ENCODE measurements around the gene PPARGC1A. TPM values are rescaled to one million over a fixed set of nuclear protein-coding genes. Genes with fewer than 3 reads are reported as not detected.

The PPARGC1A gene
- total RNA-seq, 6 donors from 2014 or later: 4.6 to 16.8 (median 11.8) TPM

- H3K4me3 ChIP-seq: no peak overlapping the region
- H3K4me1 ChIP-seq: peaks cover 0 to 4% (median 0%) of the 10 kb centered on the region in 4 donors
- no peaks in the 10 kb centered on the region for H3K9me3 ChIP-seq
- ATAC-seq (ENCODE audit: low FRiP score in 2 of 2) (peak; percentile 71 to 74), DNase-seq (no peak)
- TF ChIP-seq, protein P1, sequence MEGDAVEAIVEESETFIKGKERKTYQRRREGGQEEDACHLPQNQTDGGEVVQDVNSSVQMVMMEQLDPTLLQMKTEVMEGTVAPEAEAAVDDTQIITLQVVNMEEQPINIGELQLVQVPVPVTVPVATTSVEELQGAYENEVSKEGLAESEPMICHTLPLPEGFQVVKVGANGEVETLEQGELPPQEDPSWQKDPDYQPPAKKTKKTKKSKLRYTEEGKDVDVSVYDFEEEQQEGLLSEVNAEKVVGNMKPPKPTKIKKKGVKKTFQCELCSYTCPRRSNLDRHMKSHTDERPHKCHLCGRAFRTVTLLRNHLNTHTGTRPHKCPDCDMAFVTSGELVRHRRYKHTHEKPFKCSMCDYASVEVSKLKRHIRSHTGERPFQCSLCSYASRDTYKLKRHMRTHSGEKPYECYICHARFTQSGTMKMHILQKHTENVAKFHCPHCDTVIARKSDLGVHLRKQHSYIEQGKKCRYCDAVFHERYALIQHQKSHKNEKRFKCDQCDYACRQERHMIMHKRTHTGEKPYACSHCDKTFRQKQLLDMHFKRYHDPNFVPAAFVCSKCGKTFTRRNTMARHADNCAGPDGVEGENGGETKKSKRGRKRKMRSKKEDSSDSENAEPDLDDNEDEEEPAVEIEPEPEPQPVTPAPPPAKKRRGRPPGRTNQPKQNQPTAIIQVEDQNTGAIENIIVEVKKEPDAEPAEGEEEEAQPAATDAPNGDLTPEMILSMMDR (IDR thresholded peaks at IDR 0.05): no peak
- TF ChIP-seq POLR2A (IDR thresholded peaks at IDR 0.05): no peak
- peak in 1 of 4 donors; percentile 60 for TF ChIP-seq EP300 (IDR thresholded peaks at IDR 0.05)
- TF ChIP-seq POLR2AphosphoS5 (IDR thresholded peaks at IDR 0.05): no peak
- 47 to 55% methylated on average over 1 of the region's 1 CpG for WGBS, 2 donors
- H3K27ac ChIP-seq: no peak overlapping the region
- no peaks in the 10 kb centered on the region for H3K36me3 ChIP-seq
- H3K27me3 ChIP-seq: no peaks in the 10 kb centered on the region
Observed at GRCh38 chr4:23819041-23819511, 70.8 kb downstream of the PPARGC1A start.

DNA sequence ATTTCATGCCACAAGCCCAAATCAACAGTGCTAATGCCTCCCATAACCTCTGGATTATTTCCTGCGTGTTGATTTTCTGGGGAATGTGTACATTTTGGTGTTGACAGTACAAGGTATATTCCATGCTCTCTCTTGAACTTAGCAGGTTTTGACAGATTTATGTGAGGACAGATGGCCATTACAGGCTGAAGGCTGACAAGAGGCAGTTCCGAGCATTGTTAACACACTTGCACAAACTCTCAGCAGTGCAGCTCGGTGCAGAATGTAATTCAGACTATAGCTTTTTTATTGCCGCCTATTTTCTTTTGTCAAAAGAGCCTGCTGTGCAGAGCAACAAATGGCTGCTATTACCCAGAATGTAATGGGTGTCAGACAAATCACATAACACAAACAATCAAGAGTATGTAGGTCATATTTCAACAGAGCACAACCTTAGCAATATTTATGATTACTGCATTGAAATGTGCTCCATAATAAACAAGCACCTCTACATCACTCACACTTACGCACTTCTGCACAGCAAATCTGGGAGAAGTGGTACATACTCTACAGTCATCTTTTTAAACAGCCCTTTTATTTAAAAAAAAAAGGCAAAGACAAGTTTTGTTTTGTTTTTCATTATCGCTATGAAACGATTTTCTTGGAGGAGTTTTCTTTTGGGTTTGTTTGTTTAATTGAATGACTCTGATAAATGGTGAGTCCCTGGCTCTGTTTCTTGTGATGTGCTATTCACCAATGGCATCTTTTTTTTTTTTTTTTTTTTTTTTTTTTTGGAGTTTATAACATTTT is 71.6 kb downstream of the PPARGC1A start:
- H3K4me3 ChIP-seq: no peak overlapping the region
- peaks cover 0 to 6% (median 0%) of the 10 kb centered on the region in 4 donors for H3K36me3 ChIP-seq
- 56% methylated on average over 7 of the region's 7 CpGs for WGBS, 2 donors
- no peaks in the 10 kb centered on the region for H3K27me3 ChIP-seq
- no peak overlapping the region for H3K27ac ChIP-seq
- no peak for DNase-seq
- H3K9me3 ChIP-seq: no peaks in the 10 kb centered on the region
- H3K4me1 ChIP-seq: peaks cover 0 to 4% (median 0%) of the 10 kb centered on the region in 4 donors
- TF ChIP-seq EP300 (IDR thresholded peaks at IDR 0.05) (no peak), POLR2A (IDR thresholded peaks at IDR 0.05) (no peak), POLR2AphosphoS5 (IDR thresholded peaks at IDR 0.05) (no peak)
- TF ChIP-seq, protein P1 (IDR thresholded peaks at IDR 0.05): no peak
- peak; percentile 25 to 53 for ATAC-seq (ENCODE audit: low FRiP score in 2 of 2)

GRCh38 chr4:23814996-23815660 is 74.7 kb downstream of the PPARGC1A start:
- Histone ChIP-seq H3K27me3 (no peaks in the 10 kb centered on the region), H3K4me1 (peaks cover 0 to 4% (median 0%) of the 10 kb centered on the region in 4 donors), H3K4me3 (no peak overlapping the region), H3K36me3 (peaks cover 0 to 8% (median 0%) of the 10 kb centered on the region in 4 donors), H3K9me3 (no peaks in the 10 kb centered on the region), H3K27ac (peak overlapping the region in 2 of 4 donors; percentile 5 to 40)
- DNase-seq (no peak), ATAC-seq (ENCODE audit: low FRiP score in 2 of 2) (no peak)
- WGBS, 2 donors: 80 to 90% methylated on average over 8 of the region's 8 CpGs
- TF ChIP-seq, protein P1 (IDR thresholded peaks at IDR 0.05): no peak
- TF ChIP-seq POLR2A (IDR thresholded peaks at IDR 0.05) (no peak), EP300 (IDR thresholded peaks at IDR 0.05) (no peak), POLR2AphosphoS5 (IDR thresholded peaks at IDR 0.05) (no peak)

- no peak overlapping the region for H3K27ac ChIP-seq
- no peaks in the 10 kb centered on the region for H3K9me3 ChIP-seq
- 93 to 100% methylated on average over 2 of the region's 2 CpGs for WGBS, 2 donors
- no peaks in the 10 kb centered on the region for H3K27me3 ChIP-seq
- no peak for ATAC-seq (ENCODE audit: low FRiP score in 2 of 2)
- TF ChIP-seq POLR2AphosphoS5 (IDR thresholded peaks at IDR 0.05) (no peak), POLR2A (IDR thresholded peaks at IDR 0.05) (no peak), EP300 (IDR thresholded peaks at IDR 0.05) (no peak)
- TF ChIP-seq, protein P1 (IDR thresholded peaks at IDR 0.05): no peak
- H3K4me3 ChIP-seq: no peak overlapping the region
- no peak for DNase-seq
- H3K36me3 ChIP-seq: peaks cover 0 to 8% (median 0%) of the 10 kb centered on the region in 4 donors
- H3K4me1 ChIP-seq: peaks cover 0 to 1% (median 0%) of the 10 kb centered on the region in 4 donors
Observed at GRCh38 chr4:23814587-23814986, 75.3 kb downstream of the PPARGC1A start.
